Muscle of arm (tissue), 12 donors: Measurements from ENCODE around the gene SDS. TPM values are rescaled to one million over a fixed set of nuclear protein-coding genes. Genes with fewer than 3 reads are reported as not detected.

ENCODE experiments used
- DNase-seq: peaks from one replicate; pipeline ENCODE4 v3.0.0-alpha.2; 2013
- polyA plus RNA-seq, 12 donors: library from polyadenylated mRNA; unstranded; fragments of 120-200 nt; gene quantifications; one replicate each; pipeline ENCODE4 v1.2.1, GENCODE V29; 2013; ENCODE audit not compliant: insufficient read length in 12 of 12

Gene SDS
- polyA plus RNA-seq, 12 donors = 0.15 to 0.33 (median 0.26) TPM; not detected in 8

- DNase-seq = no peak
Measured at GRCh38 chr12:113399490-113399889, 4.2 kb downstream of the SDS start.

GRCh38 chr12:113398346-113399290, 5.1 kb downstream of the SDS start:
- no peak for DNase-seq

GRCh38 chr12:113397497-113398197, 6.0 kb downstream of the SDS start:
- no peak for DNase-seq

GRCh38 chr12:113396828-113397496, 6.7 kb downstream of the SDS start:
- DNase-seq = no peak

- DNase-seq = no peak
Measured at GRCh38 chr12:113396200-113396599, 7.5 kb downstream of the SDS start.

GRCh38 chr12:113395119-113395518, 8.6 kb downstream of the SDS start:
- no peak for DNase-seq

GRCh38 chr12:113393749-113394148, 9.9 kb downstream of the SDS start:
- DNase-seq = no peak

GRCh38 chr12:113392988-113393579, 10.6 kb downstream of the SDS start:
- no peak for DNase-seq

GRCh38 chr12:113392520-113392919, 11.2 kb downstream of the SDS start:
- DNase-seq = no peak

GRCh38 chr12:113391650-113392337, 11.9 kb downstream of the SDS start:
- no peak for DNase-seq

GRCh38 chr12:113391145-113391544, 12.5 kb downstream of the SDS start:
- DNase-seq = no peak

- no peak for DNase-seq
Measured at GRCh38 chr12:113390064-113391043, 13.3 kb downstream of the SDS start.

- no peak for DNase-seq
Measured at GRCh38 chr12:113388351-113388750, 15.3 kb downstream of the SDS start.

- DNase-seq = no peak
Measured at GRCh38 chr12:113387631-113388030, 16.1 kb downstream of the SDS start.

GRCh38 chr12:113386866-113387566, 16.7 kb downstream of the SDS start:
- DNase-seq = no peak

- DNase-seq = no peak
Measured at GRCh38 chr12:113385282-113385882, 18.3 kb downstream of the SDS start.

GRCh38 chr12:113384778-113385177, 18.9 kb downstream of the SDS start:
- no peak for DNase-seq

GRCh38 chr12:113382206-113382605, 21.5 kb downstream of the SDS start:
- DNase-seq = no peak

GRCh38 chr12:113381220-113381619, 22.5 kb downstream of the SDS start:
- DNase-seq = no peak
